B cell (primary cell): Measurements from ENCODE around the gene CHST11. TPM values are rescaled to one million over a fixed set of nuclear protein-coding genes. Genes with fewer than 3 reads are reported as not detected.

ENCODE experiments used
- ATAC-seq: fragments of 200-7000 bp; cut with Tn5 transposase; one replicate; pipeline ENCODE4 v1.10.0; 2021; ENCODE audit warnings: low read depth, mild to moderate bottlenecking, moderate number of reproducible peaks, moderate library complexity
- CTCF ChIA-PET: fragments of 350-600 bp; sonication (Branson Sonifier 250); formaldehyde crosslinking; loops from one replicate; lab custom pipeline; 2021; ENCODE audit warnings: antibody characterized with exemption, inconsistent platforms; lab: Charles Lee
- POLR2A ChIA-PET: fragments of 350-600 bp; sonication (Branson Sonifier 250); formaldehyde crosslinking; loops from one replicate; lab custom pipeline; 2021; ENCODE audit warnings: antibody characterized with exemption; lab: Charles Lee
- DNase-seq: peaks from one replicate; pipeline ENCODE4 v3.0.0; 2013
- H2AFZ ChIP-seq: 2 replicates; pipeline ENCODE4 v1.6.1; 2012; ENCODE audit warnings: mild to moderate bottlenecking, low read depth, low read length; ENCODE audit not compliant: insufficient read depth, poor library complexity, severe bottlenecking
- H3K27ac ChIP-seq, 2 donors: 1 replicate in 1 of 2; 2 replicates in 1 of 2; pipeline ENCODE4 v1.5.1; 2012 to 2013; ENCODE audit warnings: low read length in 2 of 2, mild to moderate bottlenecking in 2 of 2, moderate library complexity in 1 of 2
- H3K27me3 ChIP-seq, 4 experiments: fragments of 200-600 bp in 1 of 4; sonication (generic) in 1 of 4; replicated peaks in 1 of 4; 1 replicate in 2 of 4; 2 replicates in 2 of 4; pipeline versions ENCODE4 v1.6.1 to v1.7.0; 2013 to 2016; ENCODE audit warnings: low read length in 3 of 4, mild to moderate bottlenecking in 2 of 4, mixed read lengths in 1 of 4, moderate library complexity in 1 of 4; ENCODE audit not compliant: insufficient read depth in 4 of 4, control insufficient read depth in 3 of 4; ENCODE audit errors: control extremely low read depth in 1 of 4
- H3K36me3 ChIP-seq, 2 experiments: replicated peaks in 1 of 2; 1 replicate in 1 of 2; 2 replicates in 1 of 2; pipeline versions ENCODE4 v1.6.1 to v1.7.1; 2013; ENCODE audit warnings: low read length in 1 of 2; ENCODE audit not compliant: insufficient read depth in 2 of 2, control insufficient read depth in 1 of 2; ENCODE audit errors: control extremely low read depth in 1 of 2, extremely low read depth in 1 of 2
- H3K4me1 ChIP-seq, 2 donors: fragments of 200-600 bp in 1 of 2; sonication (generic) in 1 of 2; 1 replicate in 1 of 2; 2 replicates in 1 of 2; pipeline versions ENCODE4 v1.5.1 to v1.6.1; 2013 to 2017; ENCODE audit warnings: low read length in 2 of 2; ENCODE audit not compliant: control insufficient read depth in 2 of 2, insufficient read depth in 2 of 2
- H3K4me2 ChIP-seq: replicated peaks from 2 replicates; pipeline ENCODE3; 2012; ENCODE audit warnings: mild to moderate bottlenecking, low read depth, low read length; ENCODE audit not compliant: poor library complexity, severe bottlenecking
- H3K4me3 ChIP-seq, 5 experiments: fragments of 200-600 bp in 1 of 5; sonication (generic) in 1 of 5; 1 replicate in 3 of 5; 2 replicates in 2 of 5; pipeline versions ENCODE4 v1.5.1 to v1.7.0; 2011 to 2016; ENCODE audit warnings: low read length in 4 of 5, mild to moderate bottlenecking in 4 of 5, low read depth in 2 of 5, control low read depth in 1 of 5, moderate library complexity in 1 of 5; ENCODE audit not compliant: insufficient read depth in 1 of 5; ENCODE audit errors: control extremely low read depth in 1 of 5, extremely low read depth in 1 of 5
- H3K79me2 ChIP-seq: fragments of 200-600 bp; sonication (generic); one replicate; pipeline ENCODE4 v1.6.0; 2016; ENCODE audit warnings: low read length; ENCODE audit not compliant: control insufficient read depth, insufficient read depth
- H3K9ac ChIP-seq: fragments of 200-600 bp; sonication (generic); 2 replicates; pipeline ENCODE4 v1.6.1; 2017; ENCODE audit warnings: mild to moderate bottlenecking, low read length, moderate library complexity
- H3K9me3 ChIP-seq, 3 donors: one replicate each; pipeline versions ENCODE4 v1.6.1 to v1.7.1; 2013; ENCODE audit warnings: low read length in 2 of 3; ENCODE audit not compliant: control insufficient read depth in 2 of 3, insufficient read depth in 1 of 3; ENCODE audit errors: control extremely low read depth in 1 of 3
- H4K20me1 ChIP-seq: 2 replicates; pipeline ENCODE4 v1.6.0; 2012; ENCODE audit warnings: mild to moderate bottlenecking, low read length; ENCODE audit not compliant: insufficient read depth, control insufficient read depth, poor library complexity, severe bottlenecking
- H3K27ac Mint-ChIP-seq: one replicate; pipeline ENCODE4 v1.8.0; 2021; ENCODE audit warnings: mixed read lengths
- H3K27me3 Mint-ChIP-seq: one replicate; pipeline ENCODE4 v1.8.0; 2021; ENCODE audit warnings: mixed read lengths
- H3K4me1 Mint-ChIP-seq: one replicate; pipeline ENCODE4 v1.8.0; 2021; ENCODE audit warnings: mixed read lengths
- H3K4me3 Mint-ChIP-seq: one replicate; pipeline ENCODE4 v1.8.0; 2021; ENCODE audit warnings: mixed read lengths
- H3K9me3 Mint-ChIP-seq: one replicate; pipeline ENCODE4 v1.8.0; 2022; ENCODE audit warnings: mixed read lengths; ENCODE audit not compliant: insufficient read depth
- CTCF ChIP-seq: fragments of 200-600 bp; IDR thresholded peaks from one replicate; pipeline ENCODE4 v1.8.0; 2022; ENCODE audit warnings: antibody characterized with exemption, mild to moderate bottlenecking
- EZH2 ChIP-seq: IDR thresholded peaks from 2 replicates; pipeline ENCODE4 v1.6.1; 2012; ENCODE audit warnings: borderline replicate concordance, low read depth, mild to moderate bottlenecking, moderate library complexity, low read length; ENCODE audit not compliant: insufficient read depth, poor library complexity, severe bottlenecking
- WGBS: methylation state at CpG from one replicate; pipeline ENCODE4 v1.1.5; 2013; ENCODE audit warnings: missing lambda C conversion rate; ENCODE audit not compliant: insufficient coverage; 5-methylcytosine and 5-hydroxymethylcytosine counted together
- intact Hi-C: fragments of 100-400 bp; cut with micrococcal nuclease; formaldehyde crosslinking; loops from one replicate; pipeline ENCODE4 v1.10.0; 2022
- polyA plus RNA-seq: library from polyadenylated mRNA; depleted of rRNA; stranded (reverse); fragments of >200 nt; gene quantifications from 2 replicates; pipeline ENCODE4 v1.2.3, GENCODE V29; 2012
- total RNA-seq, 2 donors: library from RNA; stranded (reverse); fragments of 120-200 nt in 1 of 2; gene quantifications; 1 replicate in 1 of 2; 2 replicates in 1 of 2; pipeline versions ENCODE4 v1.2.3 to v1.2.4, GENCODE V29; 2013 to 2022

The CHST11 gene
- total and polyA plus RNA-seq, 2 donors (not counting 1 experiment from before 2014, with no cell fraction given) = 46.3 to 152 TPM

- Histone ChIP-seq H3K9me3 (no peaks in the 10 kb centered on the region), H3K4me1 (peaks cover 40 to 50% of the 10 kb centered on the region in 2 donors), H3K36me3 (no peaks in the 10 kb centered on the region), H3K4me2 (peak overlapping the region; percentile 94), H3K27me3 (no peaks in the 10 kb centered on the region), H3K4me3 (peak overlapping the region; percentile 81 to 99 (median 97)), H3K9ac (peak overlapping the region; percentile 95), H2AFZ (peak overlapping the region; percentile 67), H3K79me2 (peaks cover 56% of the 10 kb centered on the region), H3K27ac (peak overlapping the region; percentile 71 to 92), H4K20me1 (no peaks in the 10 kb centered on the region)
- H3K27ac Mint-ChIP-seq = peak overlapping the region; percentile 92
- no peaks in the 10 kb centered on the region for H3K9me3 Mint-ChIP-seq
- DNase-seq (peak; percentile 70), ATAC-seq (peak; percentile 8)
- ChIA-PET POLR2A (interaction anchor here (0.6 to 3.7 kb wide), 15 partner anchors 15 to 406 kb away, joined by 3 to 26 read pairs (median 6); no protein-coding TSS in a partner anchor), CTCF (interaction anchor here (0.7 to 4.4 kb wide), 33 partner anchors 15 to 595 kb away, joined by 3 to 29 read pairs (median 5); no protein-coding TSS in a partner anchor)
- H3K4me3 Mint-ChIP-seq = peak overlapping the region; percentile 98
- intact Hi-C loops = loop anchor here (1.0 to 10.0 kb wide), 12 partner anchors 15 to 597 kb away; partner anchors contain the start of gene SLC41A2
- H3K27me3 Mint-ChIP-seq = no peaks in the 10 kb centered on the region
- TF ChIP-seq EZH2 (no peak), CTCF (no peak)
- under 1% methylated on average over 62 of the region's 71 CpGs for WGBS
- peaks cover 57% of the 10 kb centered on the region for H3K4me1 Mint-ChIP-seq
Measured at GRCh38 chr12:104457746-104458693, 1.3 kb downstream of the CHST11 start.
